B cell (primary cell): ENCODE results near the gene CALD1. TPM values are rescaled to one million over a fixed set of nuclear protein-coding genes. Genes with fewer than 3 reads are reported as not detected.

Experiments used
- ATAC-seq: fragments of 200-7000 bp; cut with Tn5 transposase; one replicate; pipeline ENCODE4 v1.10.0; 2021; ENCODE audit warnings: low read depth, mild to moderate bottlenecking, moderate number of reproducible peaks, moderate library complexity
- CTCF ChIA-PET: fragments of 350-600 bp; sonication (Branson Sonifier 250); formaldehyde crosslinking; loops from one replicate; lab custom pipeline; 2021; ENCODE audit warnings: antibody characterized with exemption, inconsistent platforms; lab: Charles Lee
- POLR2A ChIA-PET: fragments of 350-600 bp; sonication (Branson Sonifier 250); formaldehyde crosslinking; loops from one replicate; lab custom pipeline; 2021; ENCODE audit warnings: antibody characterized with exemption; lab: Charles Lee
- DNase-seq: peaks from one replicate; pipeline ENCODE4 v3.0.0; 2013
- H2AFZ ChIP-seq: 2 replicates; pipeline ENCODE4 v1.6.1; 2012; ENCODE audit warnings: mild to moderate bottlenecking, low read depth, low read length; ENCODE audit not compliant: insufficient read depth, poor library complexity, severe bottlenecking
- H3K27ac ChIP-seq, 2 donors: 1 replicate in 1 of 2; 2 replicates in 1 of 2; pipeline ENCODE4 v1.5.1; 2012 to 2013; ENCODE audit warnings: low read length in 2 of 2, mild to moderate bottlenecking in 2 of 2, moderate library complexity in 1 of 2
- H3K27me3 ChIP-seq, 4 experiments: fragments of 200-600 bp in 1 of 4; sonication (generic) in 1 of 4; replicated peaks in 1 of 4; 1 replicate in 2 of 4; 2 replicates in 2 of 4; pipeline versions ENCODE4 v1.6.1 to v1.7.0; 2013 to 2016; ENCODE audit warnings: low read length in 3 of 4, mild to moderate bottlenecking in 2 of 4, mixed read lengths in 1 of 4, moderate library complexity in 1 of 4; ENCODE audit not compliant: insufficient read depth in 4 of 4, control insufficient read depth in 3 of 4; ENCODE audit errors: control extremely low read depth in 1 of 4
- H3K36me3 ChIP-seq, 2 experiments: replicated peaks in 1 of 2; 1 replicate in 1 of 2; 2 replicates in 1 of 2; pipeline versions ENCODE4 v1.6.1 to v1.7.1; 2013; ENCODE audit warnings: low read length in 1 of 2; ENCODE audit not compliant: insufficient read depth in 2 of 2, control insufficient read depth in 1 of 2; ENCODE audit errors: control extremely low read depth in 1 of 2, extremely low read depth in 1 of 2
- H3K4me1 ChIP-seq, 2 donors: fragments of 200-600 bp in 1 of 2; sonication (generic) in 1 of 2; 1 replicate in 1 of 2; 2 replicates in 1 of 2; pipeline versions ENCODE4 v1.5.1 to v1.6.1; 2013 to 2017; ENCODE audit warnings: low read length in 2 of 2; ENCODE audit not compliant: control insufficient read depth in 2 of 2, insufficient read depth in 2 of 2
- H3K4me2 ChIP-seq: replicated peaks from 2 replicates; pipeline ENCODE3; 2012; ENCODE audit warnings: mild to moderate bottlenecking, low read depth, low read length; ENCODE audit not compliant: poor library complexity, severe bottlenecking
- H3K4me3 ChIP-seq, 5 experiments: fragments of 200-600 bp in 1 of 5; sonication (generic) in 1 of 5; 1 replicate in 3 of 5; 2 replicates in 2 of 5; pipeline versions ENCODE4 v1.5.1 to v1.7.0; 2011 to 2016; ENCODE audit warnings: low read length in 4 of 5, mild to moderate bottlenecking in 4 of 5, low read depth in 2 of 5, control low read depth in 1 of 5, moderate library complexity in 1 of 5; ENCODE audit not compliant: insufficient read depth in 1 of 5; ENCODE audit errors: control extremely low read depth in 1 of 5, extremely low read depth in 1 of 5
- H3K79me2 ChIP-seq: fragments of 200-600 bp; sonication (generic); one replicate; pipeline ENCODE4 v1.6.0; 2016; ENCODE audit warnings: low read length; ENCODE audit not compliant: control insufficient read depth, insufficient read depth
- H3K9ac ChIP-seq: fragments of 200-600 bp; sonication (generic); 2 replicates; pipeline ENCODE4 v1.6.1; 2017; ENCODE audit warnings: mild to moderate bottlenecking, low read length, moderate library complexity
- H3K9me3 ChIP-seq, 3 donors: one replicate each; pipeline versions ENCODE4 v1.6.1 to v1.7.1; 2013; ENCODE audit warnings: low read length in 2 of 3; ENCODE audit not compliant: control insufficient read depth in 2 of 3, insufficient read depth in 1 of 3; ENCODE audit errors: control extremely low read depth in 1 of 3
- H4K20me1 ChIP-seq: 2 replicates; pipeline ENCODE4 v1.6.0; 2012; ENCODE audit warnings: mild to moderate bottlenecking, low read length; ENCODE audit not compliant: insufficient read depth, control insufficient read depth, poor library complexity, severe bottlenecking
- H3K27ac Mint-ChIP-seq: one replicate; pipeline ENCODE4 v1.8.0; 2021; ENCODE audit warnings: mixed read lengths
- H3K27me3 Mint-ChIP-seq: one replicate; pipeline ENCODE4 v1.8.0; 2021; ENCODE audit warnings: mixed read lengths
- H3K4me1 Mint-ChIP-seq: one replicate; pipeline ENCODE4 v1.8.0; 2021; ENCODE audit warnings: mixed read lengths
- H3K4me3 Mint-ChIP-seq: one replicate; pipeline ENCODE4 v1.8.0; 2021; ENCODE audit warnings: mixed read lengths
- H3K9me3 Mint-ChIP-seq: one replicate; pipeline ENCODE4 v1.8.0; 2022; ENCODE audit warnings: mixed read lengths; ENCODE audit not compliant: insufficient read depth
- CTCF ChIP-seq: fragments of 200-600 bp; IDR thresholded peaks from one replicate; pipeline ENCODE4 v1.8.0; 2022; ENCODE audit warnings: antibody characterized with exemption, mild to moderate bottlenecking
- EZH2 ChIP-seq: IDR thresholded peaks from 2 replicates; pipeline ENCODE4 v1.6.1; 2012; ENCODE audit warnings: borderline replicate concordance, low read depth, mild to moderate bottlenecking, moderate library complexity, low read length; ENCODE audit not compliant: insufficient read depth, poor library complexity, severe bottlenecking
- WGBS: methylation state at CpG from one replicate; pipeline ENCODE4 v1.1.5; 2013; ENCODE audit warnings: missing lambda C conversion rate; ENCODE audit not compliant: insufficient coverage; 5-methylcytosine and 5-hydroxymethylcytosine counted together
- intact Hi-C: fragments of 100-400 bp; cut with micrococcal nuclease; formaldehyde crosslinking; loops from one replicate; pipeline ENCODE4 v1.10.0; 2022
- polyA plus RNA-seq: library from polyadenylated mRNA; depleted of rRNA; stranded (reverse); fragments of >200 nt; gene quantifications from 2 replicates; pipeline ENCODE4 v1.2.3, GENCODE V29; 2012
- total RNA-seq, 2 donors: library from RNA; stranded (reverse); fragments of 120-200 nt in 1 of 2; gene quantifications; 1 replicate in 1 of 2; 2 replicates in 1 of 2; pipeline versions ENCODE4 v1.2.3 to v1.2.4, GENCODE V29; 2013 to 2022

The CALD1 gene
- total and polyA plus RNA-seq, 2 donors (not counting 1 experiment from before 2014, with no cell fraction given), result 0.18 to 0.69 TPM

- CTCF ChIA-PET, result interaction anchor here (1.5 kb wide), 1 partner anchor 10 kb away, joined by 8 read pairs; the partner anchor contains the start of gene AGBL3
- no peaks in the 10 kb centered on the region for H3K9me3 ChIP-seq
- POLR2A ChIA-PET, result no interaction called here
- Mint-ChIP-seq H3K4me3 (no peak overlapping the region), H3K27ac (no peak overlapping the region), H3K9me3 (no peaks in the 10 kb centered on the region), H3K27me3 (no peaks in the 10 kb centered on the region), H3K4me1 (peaks cover 16% of the 10 kb centered on the region)
- H3K27ac ChIP-seq, result no peak overlapping the region
- H3K4me2 ChIP-seq, result no peak overlapping the region
- no peak overlapping the region for H3K4me3 ChIP-seq
- no peak for DNase-seq
- no peak overlapping the region for H3K9ac ChIP-seq
- H4K20me1 ChIP-seq, result no peaks in the 10 kb centered on the region
- H3K4me1 ChIP-seq, result peaks cover 5% of the 10 kb centered on the region in 2 donors
- H3K27me3 ChIP-seq, result no peaks in the 10 kb centered on the region
- no peak for TF ChIP-seq CTCF
- no peaks in the 10 kb centered on the region for H3K79me2 ChIP-seq
- 94% methylated on average over 2 of the region's 2 CpGs for WGBS
- ATAC-seq, result no peak
- H2AFZ ChIP-seq, result no peak overlapping the region
- peaks cover 3 to 13% of the 10 kb centered on the region in 2 experiments for H3K36me3 ChIP-seq
- intact Hi-C loops, result no loop called here
Observed at GRCh38 chr7:134996097-134996550, 216.7 kb downstream of the CALD1 start.

GRCh38 chr7:134997214-134997885, 217.9 kb downstream of the CALD1 start:
- Mint-ChIP-seq H3K27ac (no peak overlapping the region), H3K9me3 (no peaks in the 10 kb centered on the region), H3K4me1 (peaks cover 10% of the 10 kb centered on the region), H3K27me3 (no peaks in the 10 kb centered on the region), H3K4me3 (no peak overlapping the region)
- ATAC-seq (no peak), DNase-seq (no peak)
- H3K4me3 ChIP-seq, result no peak overlapping the region
- WGBS, result 97% methylated on average over 3 of the region's 3 CpGs
- no peaks in the 10 kb centered on the region for H3K79me2 ChIP-seq
- H3K4me1 ChIP-seq, result peaks cover 5% of the 10 kb centered on the region in 2 donors
- POLR2A ChIA-PET, result no interaction called here
- no peak overlapping the region for H3K9ac ChIP-seq
- H3K9me3 ChIP-seq, result no peaks in the 10 kb centered on the region
- H3K27ac ChIP-seq, result no peak overlapping the region
- CTCF ChIA-PET, result no interaction called here
- intact Hi-C loops, result no loop called here
- no peaks in the 10 kb centered on the region for H3K27me3 ChIP-seq
- H3K36me3 ChIP-seq, result peaks cover 0 to 13% of the 10 kb centered on the region in 2 experiments
- H2AFZ ChIP-seq, result no peak overlapping the region
- TF ChIP-seq CTCF (no peak), EZH2 (no peak)
- H3K4me2 ChIP-seq, result no peak overlapping the region
- H4K20me1 ChIP-seq, result no peaks in the 10 kb centered on the region
